Lung (tissue), 12 donors: ENCODE data around the gene NTN5. TPM values are rescaled to one million over a fixed set of nuclear protein-coding genes. Genes with fewer than 3 reads are reported as not detected.

Source experiments
- ATAC-seq: fragments of 200-7000 bp; cut with Tn5 transposase; one replicate; pipeline ENCODE4 v1.9.1; 2020; ENCODE audit warnings: moderate number of reproducible peaks; ENCODE audit not compliant: insufficient read depth, low FRiP score
- DNase-seq, 3 donors: peaks; one replicate each; pipeline ENCODE4 v3.0.0-alpha.2; 2013 to 2017
- H3K27ac ChIP-seq, 2 donors: one replicate each; pipeline ENCODE4 v1.5.1; 2013; ENCODE audit warnings: mild to moderate bottlenecking in 2 of 2, moderate library complexity in 2 of 2, control low read depth in 1 of 2, inconsistent platforms in 1 of 2, low read depth in 1 of 2, low read length in 1 of 2
- H3K27me3 ChIP-seq, 3 donors: one replicate each; pipeline ENCODE4 v1.5.1; 2013; ENCODE audit warnings: low read length in 2 of 3; ENCODE audit not compliant: control insufficient read depth in 3 of 3, insufficient read depth in 3 of 3
- H3K36me3 ChIP-seq, 4 donors: one replicate each; pipeline ENCODE4 v1.5.1; 2013; ENCODE audit warnings: low read length in 4 of 4, mild to moderate bottlenecking in 1 of 4, moderate library complexity in 1 of 4; ENCODE audit not compliant: control insufficient read depth in 4 of 4, insufficient read depth in 4 of 4
- H3K4me1 ChIP-seq, 5 donors: one replicate each; pipeline ENCODE4 v1.5.1; 2013; ENCODE audit warnings: low read length in 5 of 5, mild to moderate bottlenecking in 2 of 5, moderate library complexity in 1 of 5; ENCODE audit not compliant: control insufficient read depth in 5 of 5, insufficient read depth in 5 of 5
- H3K4me3 ChIP-seq: one replicate; pipeline ENCODE4 v1.5.1; 2013; ENCODE audit warnings: mild to moderate bottlenecking, control low read depth, moderate library complexity
- H3K9ac ChIP-seq, 2 donors: one replicate each; pipeline ENCODE4 v1.5.1; 2013; ENCODE audit warnings: low read length in 2 of 2, control low read depth in 1 of 2; ENCODE audit not compliant: insufficient read depth in 1 of 2
- H3K9me3 ChIP-seq, 4 donors: one replicate each; pipeline ENCODE4 v1.5.1; 2013; ENCODE audit warnings: low read length in 3 of 4, mild to moderate bottlenecking in 1 of 4, moderate library complexity in 1 of 4; ENCODE audit not compliant: control insufficient read depth in 4 of 4, insufficient read depth in 3 of 4
- WGBS, 2 donors: extraction: QIAGEN DNeasy Blood & Tissue Kit; methylation state at CpG; one replicate each; pipeline ENCODE4 v1.1.7; 2013; 5-methylcytosine and 5-hydroxymethylcytosine counted together
- polyA plus RNA-seq, 2 donors: library from polyadenylated mRNA; stranded (reverse); fragments of 200-250 nt; gene quantifications; one replicate each; pipeline ENCODE4 v1.2.1, GENCODE V29; 2013
- total RNA-seq, 2 donors: library from RNA; depleted of rRNA in 1 of 2; stranded (reverse); fragments of >200 nt in 1 of 2; gene quantifications; one replicate each; pipeline ENCODE4 v1.2.1, GENCODE V29; 2014 to 2021
- TF ChIP-seq, protein P1 (sequence below): IDR thresholded peaks from 2 replicates; pipeline ENCODE4 v1.5.1; 2012; ENCODE audit warnings: mild to moderate bottlenecking; ENCODE audit errors: control extremely low read depth, extremely low read depth
- donor health status: control.
- donor health status: control.
- donor health status: Bipolar disorder and iron deficiency.
- donor health status: healthy.
- donor health status: DM: yes; HTN: yes; CAD: no.

NTN5 gene
- total and polyA plus RNA-seq, 4 donors = 0.11 to 0.28 (median 0.27) TPM

GRCh38 chr19:48619692-48620585 is 52.9 kb downstream of the NTN5 start:
- WGBS, 2 donors = 31 to 34% methylated on average over 6 of the region's 6 CpGs

GRCh38 chr19:48618916-48619691 is 53.7 kb downstream of the NTN5 start, which contains the start of the genes RPL18 and SPHK2:
RPL18 (minus strand) TSS chr19:48619178; CDS start chr19:48619143, 35 bp downstream.
SPHK2 (plus strand) TSS chr19:48619506; CDS start chr19:48620515, 1,009 bp downstream.
- Histone ChIP-seq H3K9ac (peak within 1 kb of the TSS; percentile 97 to 99), H3K36me3 (peaks cover 13 to 38% (median 24%) of the 10 kb centered on the region in 4 donors), H3K9me3 (no peaks in the 10 kb centered on the region), H3K4me3 (peak within 1 kb of the TSS; percentile 93), H3K27me3 (no peaks in the 10 kb centered on the region), H3K4me1 (peaks cover 5 to 51% (median 19%) of the 10 kb centered on the region in 5 donors), H3K27ac (peak within 1 kb of the TSS; percentile 86 to 96)
- DNase-seq (peak; percentile 100), ATAC-seq (peak; percentile 87)
- 0 to 1% methylated on average over 69 of the region's 69 CpGs for WGBS, 2 donors
- TF ChIP-seq, protein P1, sequence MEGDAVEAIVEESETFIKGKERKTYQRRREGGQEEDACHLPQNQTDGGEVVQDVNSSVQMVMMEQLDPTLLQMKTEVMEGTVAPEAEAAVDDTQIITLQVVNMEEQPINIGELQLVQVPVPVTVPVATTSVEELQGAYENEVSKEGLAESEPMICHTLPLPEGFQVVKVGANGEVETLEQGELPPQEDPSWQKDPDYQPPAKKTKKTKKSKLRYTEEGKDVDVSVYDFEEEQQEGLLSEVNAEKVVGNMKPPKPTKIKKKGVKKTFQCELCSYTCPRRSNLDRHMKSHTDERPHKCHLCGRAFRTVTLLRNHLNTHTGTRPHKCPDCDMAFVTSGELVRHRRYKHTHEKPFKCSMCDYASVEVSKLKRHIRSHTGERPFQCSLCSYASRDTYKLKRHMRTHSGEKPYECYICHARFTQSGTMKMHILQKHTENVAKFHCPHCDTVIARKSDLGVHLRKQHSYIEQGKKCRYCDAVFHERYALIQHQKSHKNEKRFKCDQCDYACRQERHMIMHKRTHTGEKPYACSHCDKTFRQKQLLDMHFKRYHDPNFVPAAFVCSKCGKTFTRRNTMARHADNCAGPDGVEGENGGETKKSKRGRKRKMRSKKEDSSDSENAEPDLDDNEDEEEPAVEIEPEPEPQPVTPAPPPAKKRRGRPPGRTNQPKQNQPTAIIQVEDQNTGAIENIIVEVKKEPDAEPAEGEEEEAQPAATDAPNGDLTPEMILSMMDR = no peak

More at GRCh38 chr19:48619692-48620585, 52.9 kb downstream of the NTN5 start:
- no peaks in the 10 kb centered on the region for H3K9me3 ChIP-seq
- peaks cover 13 to 36% (median 23%) of the 10 kb centered on the region in 4 donors for H3K36me3 ChIP-seq
- TF ChIP-seq, protein P1 = no peak
- no peak for ATAC-seq
- H3K4me3 ChIP-seq = peak overlapping the region; percentile 60
- DNase-seq = peak in 2 of 3 donors; percentile 53
- H3K27me3 ChIP-seq = no peaks in the 10 kb centered on the region
- peaks cover 9 to 55% (median 22%) of the 10 kb centered on the region in 5 donors for H3K4me1 ChIP-seq
- peak overlapping the region; percentile 76 to 95 for H3K9ac ChIP-seq
- peak overlapping the region; percentile 86 to 96 for H3K27ac ChIP-seq

GRCh38 chr19:48618278-48618915 is 54.4 kb downstream of the NTN5 start:
- DNase-seq = no peak
- TF ChIP-seq, protein P1 = no peak
- WGBS, 2 donors = 1% methylated on average over 18 of the region's 18 CpGs
- Histone ChIP-seq H3K36me3 (peaks cover 13 to 38% (median 24%) of the 10 kb centered on the region in 4 donors), H3K9ac (peak overlapping the region; percentile 97 to 99), H3K4me3 (peak overlapping the region; percentile 93), H3K9me3 (no peaks in the 10 kb centered on the region), H3K27ac (peak overlapping the region; percentile 76 to 86), H3K4me1 (peaks cover 1 to 46% (median 18%) of the 10 kb centered on the region in 5 donors), H3K27me3 (no peaks in the 10 kb centered on the region)
- no peak for ATAC-seq
